Stimulated activated CD4-positive, alpha-beta T cell treated with anti-CD3 and anti-CD28 coated beads, TNF-alpha, amount 100 ng/mL, for 48 hours (primary cell): ENCODE data around the gene CCDC152.
"Not testable (repeated sequence)": the region's sequence is repeated elsewhere in the genome, so short reads cannot be mapped to it uniquely, and the experiment has no call there.

Experiments
- DNase-seq, 3 donors: peaks; one replicate each; pipeline ENCODE4 v3.0.0-alpha.2; 2020; ENCODE audit warnings: low read depth in 3 of 3

CCDC152 gene

DNA sequence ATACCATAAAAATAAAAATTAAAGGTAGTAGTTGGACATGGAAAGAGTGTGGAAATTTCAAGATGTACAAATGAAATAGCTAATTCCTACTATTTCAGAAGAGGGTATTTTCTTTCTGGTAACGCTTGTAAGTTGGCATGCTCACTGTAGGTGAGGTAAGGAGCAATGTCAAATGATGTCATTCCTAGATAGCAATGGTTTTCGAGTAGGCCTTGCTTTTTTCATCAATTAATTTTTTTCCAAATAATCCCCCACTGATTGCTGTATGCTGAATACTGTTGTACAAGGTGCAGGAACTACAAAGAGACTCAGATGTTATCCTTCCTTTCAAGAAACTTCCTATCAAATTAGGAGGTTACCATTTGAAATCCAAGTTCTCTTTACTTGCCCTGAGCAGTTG lies 56.0 kb downstream of the CCDC152 start:
- DNase-seq, result no peak

- DNase-seq, result no peak
These were observed 56.9 kb downstream of the CCDC152 start for GRCh38 chr5:42813533-42813932.

- not testable (repeated sequence) for DNase-seq
These were observed 59.9 kb downstream of the CCDC152 start for GRCh38 chr5:42816546-42816945.

- no peak for DNase-seq
These were observed 63.1 kb downstream of the CCDC152 start for GRCh38 chr5:42819745-42820144.

DNA sequence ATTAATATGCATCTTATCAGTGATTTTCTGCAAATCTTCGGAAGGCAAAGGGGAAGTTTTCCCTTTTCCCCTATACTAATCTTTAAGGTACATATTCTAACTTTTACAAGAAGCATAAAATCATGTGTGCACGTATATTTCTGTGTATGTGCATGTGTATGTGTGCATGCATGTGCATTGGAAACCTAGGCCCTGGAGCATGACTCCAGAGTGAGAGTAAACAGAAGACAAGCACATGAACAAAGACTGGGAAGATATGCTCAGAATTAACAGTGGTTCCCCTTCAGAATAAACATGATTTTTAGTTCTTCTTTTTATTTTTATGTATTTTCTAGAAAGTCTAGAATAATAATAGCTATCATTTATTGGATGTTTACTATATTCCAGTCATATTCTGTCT lies 65.9 kb downstream of the CCDC152 start:
- DNase-seq, result no peak

DNA sequence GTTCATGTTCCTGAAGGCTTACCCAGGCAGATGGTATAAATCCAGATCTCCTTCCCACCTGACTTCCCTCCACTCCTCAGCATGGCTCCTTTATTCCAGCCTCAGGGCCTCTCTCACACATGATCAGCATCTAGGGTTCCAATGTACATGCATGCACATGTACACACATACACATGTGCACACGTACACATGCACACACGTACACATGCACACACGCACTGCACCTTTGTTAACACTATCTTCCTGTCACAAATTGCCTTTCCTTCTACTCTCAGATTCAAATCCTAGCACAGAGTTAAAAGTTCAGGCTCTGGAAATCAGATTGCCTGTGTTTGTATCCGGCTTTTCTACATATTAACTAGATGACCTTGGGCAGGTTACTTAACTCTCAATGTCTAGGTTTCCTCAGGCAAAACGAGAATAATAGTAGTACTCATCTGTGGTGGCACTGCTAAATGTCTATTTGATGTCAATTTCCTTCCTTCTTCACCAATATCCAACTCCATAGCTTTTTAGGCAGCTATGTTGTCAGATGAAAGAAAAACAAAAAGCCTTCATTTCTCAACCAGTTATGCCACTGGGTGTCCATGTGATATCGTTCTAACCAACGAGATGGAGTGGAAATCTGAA lies 67.8 kb downstream of the CCDC152 start:
- no peak for DNase-seq

GRCh38 chr5:42825422-42826148 lies 69.0 kb downstream of the CCDC152 start:
- no peak for DNase-seq

DNA sequence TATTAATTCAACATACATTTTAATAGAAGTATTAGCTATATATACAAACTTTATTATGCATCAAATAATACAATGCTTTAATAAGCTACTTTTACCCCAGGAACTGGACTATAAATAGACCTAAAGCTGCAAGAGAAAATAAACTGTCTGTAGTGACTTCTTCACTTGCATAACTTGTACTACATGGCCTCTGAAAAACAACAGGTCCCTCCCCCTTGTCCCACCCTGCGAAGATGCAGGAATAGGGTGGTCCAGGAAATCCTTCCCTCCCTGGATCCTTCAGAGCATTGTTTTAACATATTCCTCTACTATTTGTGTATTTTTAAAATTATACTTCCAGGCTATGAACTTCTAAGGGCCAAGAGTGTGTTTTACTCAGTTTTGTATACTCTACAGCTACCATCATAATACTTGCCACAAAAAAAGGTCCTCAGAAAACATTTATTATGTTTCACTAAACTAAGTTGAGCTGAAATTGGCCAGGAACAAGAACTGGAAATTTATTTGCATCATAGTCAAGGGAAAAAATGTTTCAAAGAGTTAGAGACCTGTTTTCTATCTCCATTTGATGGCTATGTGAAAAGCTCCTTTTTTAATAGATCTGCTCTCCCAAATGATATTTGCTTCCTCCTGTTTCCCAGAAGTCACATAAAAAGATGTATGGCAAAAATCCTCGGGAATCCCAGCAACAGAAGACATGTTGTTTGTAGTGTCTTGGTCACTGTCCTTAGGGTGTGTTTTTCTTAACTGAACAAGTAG lies 70.3 kb downstream of the CCDC152 start:
- DNase-seq, result no peak

- no peak for DNase-seq
These were observed 72.1 kb downstream of the CCDC152 start for GRCh38 chr5:42828671-42829070.

- no peak for DNase-seq
These were observed 74.3 kb downstream of the CCDC152 start for GRCh38 chr5:42830924-42831323.

GRCh38 chr5:42832060-42832459 lies 75.4 kb downstream of the CCDC152 start:
- no peak for DNase-seq

GRCh38 chr5:42836070-42836769 lies 79.6 kb downstream of the CCDC152 start:
- no peak for DNase-seq

DNA sequence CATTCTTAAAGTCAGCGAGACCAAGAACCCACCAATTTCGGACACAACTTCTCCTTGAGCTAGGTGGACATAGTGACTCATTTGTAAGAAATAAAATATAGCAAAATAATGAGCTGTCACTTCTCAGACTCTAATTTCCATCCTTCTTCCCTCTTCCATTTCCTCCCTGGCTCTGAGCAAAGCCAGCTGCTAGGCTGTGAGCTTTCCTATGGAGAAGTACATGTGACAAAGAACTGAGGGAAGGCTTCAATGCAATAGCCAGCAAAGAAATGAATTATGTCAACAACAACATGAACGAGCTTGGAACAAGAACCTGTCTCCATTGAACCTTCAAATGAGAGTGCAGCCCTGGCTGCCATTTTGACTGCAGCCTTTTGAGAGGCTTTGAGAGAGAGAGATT lies 81.0 kb downstream of the CCDC152 start:
- no peak for DNase-seq

GRCh38 chr5:42839196-42839595 lies 82.6 kb downstream of the CCDC152 start:
- no peak for DNase-seq

- DNase-seq, result no peak
These were observed 83.7 kb downstream of the CCDC152 start for GRCh38 chr5:42840269-42840668.

GRCh38 chr5:42840842-42841567 lies 84.4 kb downstream of the CCDC152 start:
- no peak for DNase-seq

DNA sequence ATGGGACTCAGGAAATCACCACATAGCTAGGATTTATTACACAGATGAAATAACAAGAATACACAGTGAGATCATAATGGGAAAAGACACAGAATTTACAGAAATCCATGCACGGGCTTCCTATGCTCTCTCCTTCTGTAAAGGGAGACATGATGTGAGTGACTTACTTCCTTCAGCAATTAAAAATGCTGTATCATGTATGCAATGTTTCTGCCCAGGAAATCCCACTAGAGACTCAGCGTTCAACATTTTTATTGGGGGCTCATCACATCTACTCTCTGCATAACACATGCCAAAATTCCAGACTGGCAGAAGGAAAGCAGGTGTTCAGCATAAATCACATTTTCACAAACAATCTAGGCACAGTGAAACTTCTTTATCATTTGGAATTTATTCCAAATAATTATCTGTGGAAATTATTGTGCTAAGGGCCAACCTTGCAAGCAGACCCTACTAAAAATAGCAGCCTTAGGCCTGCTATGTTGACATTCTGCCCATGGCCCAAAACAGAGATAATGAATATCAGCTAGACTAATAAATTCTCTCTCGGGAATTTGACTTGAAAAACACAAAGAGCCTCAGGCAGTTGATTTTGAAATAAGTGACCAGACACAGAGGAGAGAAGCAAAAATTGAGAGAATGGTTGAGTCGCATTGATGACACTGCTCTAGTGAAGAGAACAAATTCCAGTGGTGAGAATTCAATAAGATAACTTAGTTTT lies 86.5 kb downstream of the CCDC152 start:
- no peak for DNase-seq

GRCh38 chr5:42843675-42844292 lies 87.2 kb downstream of the CCDC152 start:
- DNase-seq, result no peak

DNA sequence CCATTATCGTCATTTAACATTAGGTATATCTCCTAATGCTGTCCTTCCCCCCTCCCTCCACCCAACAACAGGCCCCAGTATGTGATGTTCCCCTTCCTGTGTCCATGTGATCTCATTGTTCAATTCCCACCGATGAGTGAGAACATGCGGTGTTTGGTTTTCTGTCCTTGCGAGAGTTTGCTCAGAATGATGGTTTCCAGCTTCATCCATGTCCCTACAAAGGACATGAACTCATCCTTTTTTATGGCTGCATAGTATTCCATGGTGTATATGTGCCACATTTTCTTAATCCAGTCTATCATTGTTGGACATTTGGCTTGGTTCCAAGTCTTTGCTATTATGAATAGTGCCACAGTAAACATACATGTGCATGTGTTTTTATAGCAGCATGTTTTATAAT lies 87.8 kb downstream of the CCDC152 start:
- DNase-seq, result not testable (repeated sequence)

GRCh38 chr5:42848545-42848944 lies 91.9 kb downstream of the CCDC152 start:
- no peak for DNase-seq
